Activated T-helper 9 cell treated with anti-CD3 and anti-CD28 coated beads, Interleukin-2, amount 50 U/mL, for 16 hours (primary cell): ENCODE measurements around the gene WNT3A.
"Not testable (repeated sequence)": the region's sequence is repeated elsewhere in the genome, so short reads cannot be mapped to it uniquely, and the experiment has no call there.

Source experiments
- DNase-seq: peaks from one replicate; pipeline ENCODE4 v3.0.0-alpha.2; 2020; ENCODE audit warnings: low read depth

The WNT3A gene

GRCh38 chr1:228006786-228007048 is at the start of gene WNT3A:
WNT3A (plus strand) TSS chr1:228006998; CDS start chr1:228007129, 131 bp downstream.
- DNase-seq, result no peak

DNA sequence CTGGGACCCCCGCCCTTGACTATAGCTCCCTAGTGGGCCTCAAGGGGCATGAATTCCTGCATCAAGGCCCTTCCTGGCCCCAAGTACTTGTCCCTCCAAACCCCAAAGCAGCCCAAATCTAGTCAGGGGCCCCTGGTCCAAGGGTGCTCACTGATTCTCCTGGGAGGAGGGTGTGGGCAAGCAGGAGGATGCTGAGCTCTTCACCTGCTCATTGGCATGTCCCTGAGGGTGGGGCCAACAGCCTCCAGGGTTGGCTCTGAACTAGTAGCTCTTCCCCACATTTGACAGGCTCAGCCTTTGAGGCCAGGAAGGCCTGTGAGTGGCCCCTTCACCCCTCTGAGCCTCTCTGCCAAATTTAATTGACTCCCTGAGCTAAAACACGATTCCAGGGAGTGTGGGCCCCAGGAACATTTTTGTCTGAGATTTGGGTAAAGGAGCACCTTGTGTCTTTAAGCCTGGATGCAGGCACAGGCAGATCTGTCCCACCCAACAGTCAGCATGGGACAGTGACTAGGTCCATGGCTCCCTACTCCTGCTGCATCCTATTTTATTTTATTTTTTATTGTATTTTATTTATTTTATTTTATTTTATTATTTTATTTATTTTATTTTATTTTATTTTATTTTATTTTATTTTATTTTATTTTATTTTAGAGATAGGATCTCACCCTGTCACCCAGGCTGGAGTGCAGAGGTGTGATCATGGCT is 48.0 kb upstream of the WNT3A start:
- DNase-seq, result no peak

DNA sequence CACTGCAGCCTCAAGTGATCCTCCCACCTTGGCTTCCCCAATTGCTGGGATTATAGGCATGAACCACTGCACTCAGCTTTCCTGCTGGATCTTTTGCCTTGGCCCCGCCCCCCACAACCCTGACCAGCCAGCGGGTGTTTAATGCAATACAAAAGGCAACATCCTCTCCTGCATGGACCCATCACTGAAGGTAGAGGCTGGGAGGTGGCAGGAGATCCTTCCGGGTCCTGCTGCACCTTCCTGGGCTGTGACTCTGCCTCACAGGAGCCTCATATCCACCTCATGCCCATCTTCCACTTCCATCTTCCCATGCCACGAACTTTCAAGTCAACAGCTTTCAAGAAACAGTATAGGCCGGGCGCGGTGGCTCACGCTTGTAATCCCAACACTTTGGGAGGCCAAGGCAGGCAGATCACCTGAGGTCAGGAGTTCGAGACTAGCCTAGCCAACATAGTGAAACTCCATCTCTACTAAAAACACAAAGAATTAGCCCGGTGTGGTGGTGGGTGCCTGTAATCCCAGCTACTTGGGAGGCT is 47.4 kb upstream of the WNT3A start:
- DNase-seq, result no peak

- no peak for DNase-seq
These were observed 44.9 kb upstream of the WNT3A start for GRCh38 chr1:227961651-227962466.

DNA sequence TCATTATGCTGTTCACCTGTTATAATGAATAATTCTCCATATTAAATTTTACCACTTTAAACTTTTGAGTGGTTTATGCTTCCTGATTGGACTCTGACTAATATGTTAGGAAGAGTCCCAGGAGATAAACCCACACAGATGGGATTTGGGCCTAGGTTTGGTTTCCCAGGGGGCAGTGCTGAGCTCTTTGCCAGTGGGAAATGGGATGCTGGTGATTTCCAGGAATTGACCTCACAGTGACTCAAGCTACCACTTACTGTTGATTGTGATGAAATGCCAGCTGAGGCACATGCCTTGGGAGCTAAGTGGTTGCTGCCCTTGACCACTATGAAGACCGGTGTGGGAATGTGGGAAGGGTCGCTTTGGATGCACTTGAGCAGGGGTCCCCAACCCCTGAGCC is 40.1 kb upstream of the WNT3A start:
- DNase-seq, result not testable (repeated sequence)

DNA sequence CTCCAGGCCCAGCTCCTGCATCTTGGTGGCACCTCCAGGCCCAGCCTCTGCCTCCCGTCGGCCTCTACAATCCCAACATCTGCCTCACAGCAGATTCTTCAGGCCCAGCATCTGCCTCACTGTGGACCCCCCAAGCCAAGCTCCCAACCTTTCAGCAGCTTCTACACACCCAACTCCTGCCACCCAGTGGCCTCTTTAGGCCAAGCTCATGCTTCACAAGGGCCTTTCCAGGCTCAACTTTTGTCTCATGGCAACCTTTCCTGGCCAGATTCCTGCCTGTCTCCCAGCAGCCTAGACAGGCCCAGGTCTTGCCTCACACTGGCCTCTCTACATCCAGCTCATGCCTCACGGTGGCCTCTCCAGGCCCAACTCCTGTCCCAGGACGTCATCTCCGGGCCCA is 39.0 kb upstream of the WNT3A start:
- not testable (repeated sequence) for DNase-seq

DNA sequence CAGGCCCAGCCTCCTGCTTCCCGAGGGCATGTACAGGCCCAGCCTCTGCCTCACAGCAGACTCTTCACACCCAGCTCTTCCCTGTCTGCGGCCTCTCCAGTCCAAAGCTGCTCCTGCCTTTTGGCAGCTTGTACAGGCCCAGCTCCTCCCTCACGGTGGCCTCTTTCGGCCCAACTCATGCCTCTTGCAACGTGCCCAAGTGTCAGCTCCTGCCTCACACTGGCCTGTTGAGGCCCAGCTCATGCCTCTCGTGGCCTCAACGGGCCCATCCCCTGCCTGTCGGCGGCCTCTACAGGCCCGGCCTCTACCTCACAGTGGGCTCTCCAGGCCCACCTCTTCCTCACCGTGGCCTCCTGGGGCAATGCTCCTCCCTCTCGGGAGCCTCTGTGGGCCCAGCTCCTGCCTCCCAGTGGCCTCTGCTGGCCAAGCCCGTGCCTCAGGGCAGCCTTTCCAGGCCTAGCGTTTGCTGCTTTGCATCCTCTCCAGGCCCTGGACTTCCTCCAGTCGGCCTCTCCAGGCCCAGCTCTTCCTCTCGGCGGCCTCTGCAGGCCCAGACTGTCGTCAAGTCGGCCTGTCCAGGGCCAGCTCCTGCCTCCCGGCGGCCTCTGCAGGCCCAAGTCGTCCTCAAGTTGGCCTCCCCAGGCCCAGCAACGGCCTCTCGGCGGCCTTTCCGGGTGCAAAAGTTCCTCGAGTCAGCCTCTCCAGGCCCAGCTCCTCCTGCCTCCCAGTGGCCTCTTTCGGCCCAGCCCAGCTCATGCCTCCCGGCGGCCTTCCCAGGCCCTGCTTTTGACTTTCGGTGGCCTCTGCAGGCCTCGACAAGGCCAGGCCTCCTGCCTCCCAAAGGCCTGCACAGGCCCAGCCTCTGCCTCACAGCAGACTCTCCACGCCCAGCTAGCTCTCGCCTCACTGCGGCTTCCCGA is 36.5 kb upstream of the WNT3A start:
- DNase-seq, result not testable (repeated sequence)

DNA sequence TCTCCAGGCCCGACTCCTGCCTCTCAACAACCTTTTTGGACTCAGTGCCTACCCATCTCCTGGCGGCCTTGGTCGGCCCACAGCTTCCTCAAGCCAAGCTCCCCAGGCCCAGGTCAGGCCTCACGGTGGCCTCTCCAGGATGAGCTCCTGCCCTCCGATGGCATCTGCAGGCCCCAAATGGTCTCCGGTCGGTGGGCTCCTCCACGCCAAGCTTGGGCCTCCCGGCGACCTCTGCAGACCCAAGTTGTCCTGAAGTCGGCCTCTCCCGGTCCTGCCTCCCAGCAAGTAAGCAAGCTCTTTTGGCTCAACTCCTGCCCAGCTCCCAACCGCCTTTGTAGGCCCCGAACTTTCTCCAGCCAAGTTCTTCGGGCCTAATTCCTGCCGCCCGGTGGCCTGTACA is 35.6 kb upstream of the WNT3A start:
- not testable (repeated sequence) for DNase-seq

- not testable (repeated sequence) for DNase-seq
These were observed 35.0 kb upstream of the WNT3A start for GRCh38 chr1:227971643-227972282.

- DNase-seq, result not testable (repeated sequence)
These were observed 34.5 kb upstream of the WNT3A start for GRCh38 chr1:227972283-227972679.

DNA sequence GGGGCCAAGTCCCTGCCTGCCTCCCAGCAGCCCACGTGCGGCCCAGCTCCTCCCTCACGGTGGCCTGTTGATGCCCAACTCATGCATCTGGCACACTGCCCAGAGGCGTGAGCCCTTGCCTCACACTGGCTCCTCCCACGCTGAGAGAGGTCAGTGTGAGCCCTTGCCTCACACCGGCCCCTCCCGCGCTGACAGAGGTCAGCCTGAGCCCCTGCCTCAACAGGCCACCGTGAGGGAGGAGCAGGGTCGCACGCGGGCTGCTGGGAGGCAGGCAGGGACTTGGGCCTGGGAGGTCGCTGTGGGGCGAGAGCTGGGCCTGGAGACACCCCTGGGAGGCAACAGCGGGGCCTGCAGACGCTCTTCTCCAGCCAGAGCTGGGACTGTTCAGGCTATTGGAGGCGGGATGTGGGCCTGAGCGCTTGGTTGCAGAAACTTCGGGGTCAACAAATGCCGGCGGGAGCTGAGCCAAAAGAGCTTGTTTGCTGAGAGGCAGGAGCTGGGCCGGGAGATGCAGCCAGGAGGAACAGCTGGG is 33.9 kb upstream of the WNT3A start:
- not testable (repeated sequence) for DNase-seq

DNA sequence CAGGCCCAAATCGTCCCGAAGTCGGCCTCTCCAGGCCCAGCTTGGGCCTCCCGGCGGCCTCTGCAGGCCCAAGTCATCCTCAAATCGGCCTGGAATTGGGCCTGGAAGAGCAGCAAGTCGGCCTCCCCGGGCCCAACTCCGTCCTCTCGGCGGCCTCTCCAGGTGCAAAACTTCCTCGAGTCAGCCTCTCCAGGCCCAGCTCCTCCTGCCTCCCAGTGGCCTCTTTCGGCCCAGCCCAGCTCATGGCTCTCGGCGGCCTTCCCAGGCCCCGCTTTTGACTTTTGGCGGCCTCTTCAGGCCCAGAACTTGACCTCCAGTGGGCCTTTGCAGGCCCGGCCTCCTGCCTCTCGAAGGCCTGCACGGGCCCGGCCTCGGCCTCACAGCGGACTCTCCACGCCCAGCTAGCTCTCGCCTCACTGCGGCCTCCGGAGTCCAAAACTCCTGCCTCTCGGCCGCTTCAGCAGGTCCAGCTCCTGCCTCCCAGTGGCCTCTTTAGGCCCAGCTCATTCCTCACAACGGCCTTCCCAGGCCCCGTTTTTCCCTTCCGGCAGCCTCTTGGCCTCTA is 33.0 kb upstream of the WNT3A start:
- DNase-seq, result not testable (repeated sequence)

- DNase-seq, result not testable (repeated sequence)
These were observed 31.1 kb upstream of the WNT3A start for GRCh38 chr1:227975583-227976283.

DNA sequence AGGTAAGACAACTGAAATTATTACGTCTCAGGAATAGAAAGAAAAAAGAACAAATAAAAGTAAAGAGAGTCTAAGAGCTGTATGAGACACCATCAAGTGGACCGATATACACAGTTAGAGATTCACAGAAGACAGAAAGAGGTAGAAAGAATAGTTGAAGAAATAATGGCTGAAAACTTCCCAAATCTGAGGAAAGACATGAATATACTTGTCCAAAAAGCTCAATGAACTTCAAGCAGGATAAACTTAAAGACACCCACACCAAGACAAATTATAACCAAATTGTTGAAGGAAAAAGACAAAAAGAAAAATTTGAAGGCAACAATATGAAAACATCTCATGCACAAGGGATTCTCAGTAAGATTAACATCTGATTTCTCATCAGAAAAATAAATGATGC is 19.6 kb upstream of the WNT3A start:
- DNase-seq, result no peak

DNA sequence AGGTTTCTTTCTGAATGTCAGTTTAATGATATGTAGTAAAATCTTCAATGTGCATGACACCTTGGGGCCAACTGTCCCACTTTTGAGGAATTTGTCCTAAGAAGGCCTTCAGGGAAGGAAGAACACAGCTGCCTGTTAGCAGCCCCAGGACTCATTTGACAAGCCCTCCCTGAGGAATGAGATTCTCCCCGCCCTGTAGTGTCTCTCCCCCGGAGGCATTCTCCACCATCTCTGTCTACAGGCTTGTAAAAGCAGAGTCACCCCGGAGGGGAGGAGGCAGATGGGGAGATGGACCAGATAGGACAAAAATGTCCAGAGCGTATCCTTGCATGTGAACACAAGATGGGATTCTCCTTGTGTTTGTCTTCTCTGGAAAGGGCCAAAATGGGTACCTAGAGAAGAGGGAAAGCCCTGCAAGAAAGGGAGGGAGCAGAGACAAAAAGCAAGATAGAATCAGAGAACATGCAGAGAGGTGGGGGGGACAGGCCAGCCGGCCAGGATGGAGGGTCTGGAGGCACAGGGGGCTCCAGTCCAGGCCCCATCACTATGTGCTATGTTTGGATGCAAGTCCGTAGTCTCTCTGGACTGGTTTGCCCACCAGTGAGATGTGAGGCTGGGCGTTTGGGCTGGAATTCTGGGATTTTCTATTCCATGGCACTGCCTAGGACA is 12.0 kb upstream of the WNT3A start:
- DNase-seq, result no peak

- no peak for DNase-seq
These were observed 10.4 kb upstream of the WNT3A start for GRCh38 chr1:227996187-227996950.

DNA sequence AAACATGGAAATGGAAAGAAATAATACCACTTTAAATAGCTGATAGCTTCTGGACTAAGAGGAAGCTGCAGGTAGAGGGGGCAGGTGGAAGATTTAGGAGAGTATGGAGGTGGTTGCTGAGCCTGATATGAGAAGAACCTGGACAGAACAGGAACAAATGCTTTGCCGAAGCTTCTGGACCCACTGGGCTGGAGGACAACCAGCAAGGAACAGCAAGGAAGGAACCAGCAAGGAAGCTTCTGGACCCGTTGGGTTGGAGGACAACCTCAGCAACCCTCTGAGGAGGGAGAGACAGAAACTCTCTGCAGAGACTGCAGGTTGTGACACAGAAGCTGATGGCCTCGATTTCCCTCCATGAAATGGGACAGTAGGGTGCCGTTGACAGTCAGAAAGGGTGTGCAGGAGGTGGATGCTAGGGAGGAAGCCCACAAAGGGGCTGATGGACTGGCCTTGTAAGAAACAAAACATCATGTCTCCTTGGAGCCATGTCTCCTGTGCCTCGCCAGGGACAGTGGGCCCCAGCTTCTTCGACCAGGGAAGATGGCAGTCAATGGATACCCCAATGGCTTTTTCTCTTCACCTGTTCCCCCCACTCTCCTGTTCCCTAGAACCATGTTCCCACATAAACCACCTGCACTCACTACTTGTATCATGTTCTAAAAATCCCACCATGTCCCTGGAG is 8.3 kb upstream of the WNT3A start:
- DNase-seq, result no peak

DNA sequence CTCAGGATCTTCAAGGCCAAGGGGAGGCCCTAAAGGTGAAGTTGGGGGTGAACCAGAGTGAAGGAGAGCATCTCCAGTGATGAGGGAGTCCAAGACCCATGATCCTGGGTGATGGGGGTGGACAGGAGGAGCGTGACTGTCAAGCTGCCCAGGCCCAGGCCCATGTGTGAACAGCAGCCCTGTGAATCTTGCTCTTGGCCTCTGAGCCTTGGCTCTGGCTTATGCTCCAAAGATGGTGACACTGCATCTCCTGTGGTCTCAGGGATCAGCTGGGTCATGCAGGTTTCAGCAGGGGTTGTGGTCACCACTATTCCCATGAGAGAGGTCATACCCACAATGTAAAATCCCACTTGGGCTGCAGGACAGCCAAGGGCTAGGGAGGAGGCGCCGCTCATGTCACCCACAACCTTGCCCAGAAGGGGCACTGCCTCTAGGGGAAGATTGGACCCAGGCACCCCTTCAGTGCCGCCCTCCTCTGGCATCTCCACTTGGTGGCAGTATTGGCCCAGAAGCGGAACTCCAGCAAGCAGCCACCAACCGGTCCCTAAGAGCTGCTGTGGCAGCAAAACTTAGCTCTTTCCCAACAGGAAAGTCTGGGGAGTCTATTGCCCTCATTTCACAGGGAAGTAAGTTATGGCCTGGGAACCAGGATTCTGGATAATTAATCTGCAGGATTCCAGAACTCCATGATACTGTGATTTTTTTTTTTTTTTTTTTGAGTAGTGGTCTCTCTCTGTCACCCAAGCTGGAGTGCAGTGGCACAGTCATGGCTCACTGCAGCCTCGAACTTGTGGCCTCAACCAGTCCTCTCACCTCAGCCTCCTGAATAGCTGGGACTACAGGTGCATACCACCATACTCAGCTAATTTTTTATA is 7.5 kb upstream of the WNT3A start:
- DNase-seq, result peak; percentile 36
